NCI-H460 (cell line): ENCODE data around the gene DCLRE1C. TPM values are rescaled to one million over a fixed set of nuclear protein-coding genes. Genes with fewer than 3 reads are reported as not detected.
A peak's percentile ranks its signal among the peaks of the same experiment; 100 is the strongest.
"Not testable (repeated sequence)": the region's sequence is repeated elsewhere in the genome, so short reads cannot be mapped to it uniquely, and the experiment has no call there.

Experiments
- DNase-seq: peaks from one replicate; pipeline ENCODE4 v3.0.0-alpha.2; 2016; ENCODE audit warnings: low read depth; ENCODE audit errors: extremely low read depth
- polyA plus RNA-seq: library from polyadenylated mRNA; depleted of rRNA; stranded (reverse); fragments of >200 nt; gene quantifications from 2 replicates; pipeline ENCODE4 v1.2.3, GENCODE V29; 2014; cell fraction: nucleus; rRNA removed
- total RNA-seq: library from RNA; depleted of rRNA; stranded (reverse); fragments of >200 nt; shearing (Covaris generic); gene quantifications from 2 replicates; pipeline ENCODE4 v1.2.3, GENCODE V29; 2014; rRNA removed

Gene DCLRE1C
- total RNA-seq = 7.3 and 8.0 TPM in 2 replicates
- 4.7 and 5.7 TPM in 2 replicates for polyA plus RNA-seq

GRCh38 chr10:14954001-14954770 is at the start of gene DCLRE1C:
TSS of gene DCLRE1C (minus strand) at chr10:14954096. CDS start at chr10:14954010, 86 bp downstream.
- DNase-seq = peak; percentile 72

- no peak for DNase-seq
Observed at GRCh38 chr10:14995964-14996565, 42.2 kb upstream of the DCLRE1C start.

GRCh38 chr10:14993500-14994455 is 39.9 kb upstream of the DCLRE1C start:
- DNase-seq = not testable (repeated sequence)

- DNase-seq = not testable (repeated sequence)
Observed at GRCh38 chr10:14992336-14992735, 38.4 kb upstream of the DCLRE1C start.

GRCh38 chr10:14991035-14991749 is 37.3 kb upstream of the DCLRE1C start:
- DNase-seq = not testable (repeated sequence)

- not testable (repeated sequence) for DNase-seq
Observed at GRCh38 chr10:14989552-14989951, 35.7 kb upstream of the DCLRE1C start.

- DNase-seq = no peak
Observed at GRCh38 chr10:14982744-14983143, 28.8 kb upstream of the DCLRE1C start.

GRCh38 chr10:14975672-14976273 is 21.9 kb upstream of the DCLRE1C start:
- DNase-seq = no peak

GRCh38 chr10:14974153-14974998 is 20.5 kb upstream of the DCLRE1C start:
- not testable (repeated sequence) for DNase-seq

- DNase-seq = peak; percentile 21
Observed at GRCh38 chr10:14971867-14972448, 18.1 kb upstream of the DCLRE1C start.

GRCh38 chr10:14967897-14968296 is 14.0 kb upstream of the DCLRE1C start:
- no peak for DNase-seq

- DNase-seq = peak; percentile 85
Observed at GRCh38 chr10:14959221-14960057, 5.5 kb upstream of the DCLRE1C start, which contains the start of gene MEIG1. TSS of gene MEIG1 (plus strand) at chr10:14959388. CDS start at chr10:14966469, 7,081 bp downstream.

GRCh38 chr10:14958872-14959220 is 5.0 kb upstream of the DCLRE1C start:
- no peak for DNase-seq

GRCh38 chr10:14954934-14955333 is 1.0 kb upstream of the DCLRE1C start:
- DNase-seq = no peak

- no peak for DNase-seq
Observed at GRCh38 chr10:14953424-14954000, 384 bp downstream of the DCLRE1C start.

GRCh38 chr10:14952851-14953423 is 959 bp downstream of the DCLRE1C start:
- DNase-seq = no peak

GRCh38 chr10:14949291-14949690 is 4.6 kb downstream of the DCLRE1C start:
- no peak for DNase-seq
